HG02970 (cell line): ENCODE measurements around the gene IRX5.

Source experiments
- ATAC-seq: cut with Tn5 transposase; IDR thresholded peaks from one replicate; pipeline ENCODE4 v1.9.1; 2021; ENCODE audit warnings: mild to moderate bottlenecking, moderate library complexity, moderate number of reproducible peaks; ENCODE audit not compliant: unreplicated experiment, low FRiP score

The IRX5 gene

GRCh38 chr16:54930005-54930868, at the start of gene IRX5:
Gene IRX5, plus strand, starts transcription at chr16:54930865. Its CDS starts 334 bp downstream, at chr16:54931199.
- ATAC-seq: no peak

DNA sequence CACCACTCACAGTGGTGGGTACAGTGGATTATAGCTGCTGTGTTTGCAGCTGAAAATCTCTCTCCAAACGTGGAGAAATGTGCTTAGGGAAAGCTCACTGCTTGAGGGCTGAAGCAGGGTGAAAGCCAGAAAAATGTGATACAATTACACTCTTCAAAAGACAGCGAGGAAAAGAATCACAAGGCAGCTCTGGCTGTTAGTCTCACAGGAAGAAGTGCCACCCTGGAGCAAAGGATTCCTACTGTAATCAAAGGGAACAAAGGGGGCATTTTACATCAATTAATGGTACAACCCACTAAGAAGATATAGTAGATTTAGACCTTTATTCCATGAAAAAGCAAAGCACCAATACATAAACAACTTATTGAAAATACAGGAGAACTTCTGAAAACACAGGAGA, 48.1 kb upstream of the IRX5 start:
- ATAC-seq: no peak

GRCh38 chr16:54883358-54883757, 47.3 kb upstream of the IRX5 start:
- ATAC-seq: no peak

DNA sequence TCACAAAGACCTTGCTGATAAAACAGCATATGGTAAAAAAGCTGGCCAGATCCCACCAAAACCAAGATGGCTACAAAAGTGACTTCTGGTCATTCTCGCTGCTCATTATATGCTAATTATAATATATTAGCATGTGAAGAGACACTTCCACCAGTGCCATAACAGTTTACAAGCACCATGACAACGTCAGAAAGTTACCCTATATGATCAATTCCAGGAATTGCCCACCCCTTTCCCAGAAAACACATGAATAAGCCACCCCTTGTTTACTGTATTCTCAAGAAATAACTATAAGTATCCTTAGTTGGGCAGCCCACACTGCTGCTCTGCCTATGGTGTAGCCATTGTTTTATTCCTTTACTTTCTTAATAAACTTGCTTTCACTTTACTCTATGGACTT, 44.6 kb upstream of the IRX5 start:
- ATAC-seq: no peak

GRCh38 chr16:54890381-54890780, 40.3 kb upstream of the IRX5 start:
- no peak for ATAC-seq

GRCh38 chr16:54891346-54891745, 39.3 kb upstream of the IRX5 start:
- ATAC-seq: no peak

GRCh38 chr16:54892981-54893380, 37.7 kb upstream of the IRX5 start:
- ATAC-seq: no peak

DNA sequence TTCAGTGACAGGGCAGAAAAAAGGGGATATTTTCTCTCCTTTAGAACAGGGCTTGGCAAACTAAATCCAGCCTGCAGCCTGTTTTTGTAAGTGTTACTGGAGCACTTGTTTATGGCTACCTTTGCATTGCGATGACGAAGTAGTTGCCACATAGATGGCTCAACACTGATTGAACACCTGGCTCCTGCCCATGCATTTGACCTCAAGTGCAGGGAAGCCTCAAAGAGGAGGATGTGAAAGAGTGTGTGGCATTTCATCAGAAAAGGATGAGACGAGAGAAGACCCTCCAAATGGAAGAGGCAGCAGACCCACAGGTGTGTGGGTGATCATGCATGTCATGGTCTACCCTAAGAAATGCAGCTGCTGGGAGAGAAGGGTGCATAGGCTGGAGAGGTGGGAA, 32.7 kb upstream of the IRX5 start:
- no peak for ATAC-seq

GRCh38 chr16:54901606-54902005, 29.1 kb upstream of the IRX5 start:
- no peak for ATAC-seq

DNA sequence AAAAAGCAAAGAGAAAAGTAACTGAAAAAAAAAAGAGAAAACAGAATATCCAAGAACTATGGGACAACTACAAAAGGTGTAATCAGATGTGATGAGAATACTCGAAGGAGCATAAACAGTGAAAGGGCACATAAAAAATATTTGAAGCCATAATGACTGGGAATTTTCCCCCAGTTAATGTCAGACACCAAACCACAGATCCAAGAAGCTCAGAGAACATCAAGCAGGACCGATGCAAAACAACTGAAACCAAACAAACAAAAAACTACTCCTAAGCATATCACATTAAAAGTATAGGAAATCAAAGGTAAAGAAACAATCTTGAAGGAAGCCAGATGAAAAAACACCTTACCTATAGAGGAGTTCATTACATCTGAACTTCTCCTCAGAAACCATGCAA, 27.6 kb upstream of the IRX5 start:
- no peak for ATAC-seq

DNA sequence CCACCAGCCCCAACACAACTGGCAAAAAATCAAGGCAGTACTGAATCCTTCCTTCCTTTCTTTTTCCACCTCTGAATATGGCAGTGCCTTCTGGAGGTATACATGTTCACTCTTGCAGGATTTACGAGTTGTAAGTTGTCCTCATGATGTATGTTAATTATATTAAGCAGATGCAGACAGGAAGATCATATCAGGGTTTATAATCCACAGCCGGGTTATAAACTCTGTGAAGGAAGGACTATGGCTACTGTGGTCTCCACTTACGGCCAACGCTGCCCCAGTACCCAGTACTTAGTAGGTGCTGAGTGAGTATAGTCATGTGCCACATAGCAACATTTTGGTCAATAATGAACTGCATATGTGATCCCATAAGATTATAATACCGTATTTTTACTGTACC, 19.6 kb upstream of the IRX5 start:
- no peak for ATAC-seq

DNA sequence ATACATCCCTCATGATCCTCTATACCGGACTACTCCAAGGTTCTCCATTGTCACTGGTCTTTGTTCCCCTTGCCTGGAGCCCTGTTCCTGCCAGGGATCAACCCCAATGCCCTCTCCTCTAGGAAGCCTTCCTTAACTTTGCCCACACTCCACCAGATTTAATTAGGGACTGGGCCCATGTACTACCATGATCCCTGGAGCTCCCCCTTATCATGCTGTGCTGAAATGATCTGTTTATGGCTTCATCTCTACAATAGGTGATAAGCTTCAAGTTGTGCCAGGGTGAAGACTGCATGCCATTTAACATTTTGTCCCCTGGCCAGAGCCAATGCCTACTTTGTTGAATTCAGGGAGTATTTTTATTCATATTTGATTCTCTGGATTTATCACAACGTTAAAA, 17.9 kb upstream of the IRX5 start:
- ATAC-seq: no peak

DNA sequence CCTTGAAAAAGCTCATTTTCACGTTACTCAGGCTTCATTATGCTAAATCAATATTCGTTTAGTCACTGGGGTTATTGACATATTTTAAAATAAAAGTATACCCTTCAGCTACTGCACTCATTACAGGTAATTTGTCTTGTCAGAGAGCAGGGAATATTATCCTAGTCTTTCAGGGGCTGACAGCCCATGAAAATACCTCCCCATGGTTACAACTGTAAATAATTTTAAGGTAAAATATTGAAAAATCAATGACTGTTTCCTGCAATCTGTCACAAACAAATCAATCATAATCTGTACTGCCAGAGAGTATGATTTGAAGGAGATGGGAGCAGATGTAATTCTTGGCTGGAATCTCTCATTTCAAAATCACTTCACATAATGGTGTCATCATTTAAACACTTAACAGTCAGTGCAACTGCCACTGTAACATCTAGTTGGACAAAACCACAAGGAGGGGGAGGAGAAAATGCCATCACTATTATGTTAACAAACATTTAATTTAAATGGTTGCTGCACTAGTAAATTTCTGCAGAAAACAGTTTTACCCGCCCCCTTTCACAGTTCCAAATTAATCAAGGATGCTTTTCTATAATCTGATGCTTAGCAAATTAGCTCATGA, 9.3 kb upstream of the IRX5 start:
- ATAC-seq: no peak

- ATAC-seq: no peak
Measured at GRCh38 chr16:54923055-54923473, 7.6 kb upstream of the IRX5 start.

DNA sequence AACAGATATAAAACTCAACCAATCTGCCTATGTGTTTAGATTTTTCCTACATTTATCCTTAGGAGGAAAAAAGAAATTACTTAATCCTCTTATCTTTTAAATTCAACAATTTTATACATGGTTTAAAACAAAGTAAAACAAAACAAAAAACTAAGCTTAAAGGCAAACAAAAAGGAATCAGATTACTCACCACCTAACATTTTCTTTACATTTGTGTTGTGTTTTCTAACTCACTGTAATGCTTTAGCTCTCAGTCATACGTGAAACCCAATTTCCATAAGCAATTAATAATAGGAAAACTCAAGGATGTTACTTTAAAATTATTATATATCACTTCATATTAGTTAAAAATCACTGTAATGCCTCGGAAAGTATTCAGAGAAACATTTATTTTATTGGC, 6.7 kb upstream of the IRX5 start:
- no peak for ATAC-seq

DNA sequence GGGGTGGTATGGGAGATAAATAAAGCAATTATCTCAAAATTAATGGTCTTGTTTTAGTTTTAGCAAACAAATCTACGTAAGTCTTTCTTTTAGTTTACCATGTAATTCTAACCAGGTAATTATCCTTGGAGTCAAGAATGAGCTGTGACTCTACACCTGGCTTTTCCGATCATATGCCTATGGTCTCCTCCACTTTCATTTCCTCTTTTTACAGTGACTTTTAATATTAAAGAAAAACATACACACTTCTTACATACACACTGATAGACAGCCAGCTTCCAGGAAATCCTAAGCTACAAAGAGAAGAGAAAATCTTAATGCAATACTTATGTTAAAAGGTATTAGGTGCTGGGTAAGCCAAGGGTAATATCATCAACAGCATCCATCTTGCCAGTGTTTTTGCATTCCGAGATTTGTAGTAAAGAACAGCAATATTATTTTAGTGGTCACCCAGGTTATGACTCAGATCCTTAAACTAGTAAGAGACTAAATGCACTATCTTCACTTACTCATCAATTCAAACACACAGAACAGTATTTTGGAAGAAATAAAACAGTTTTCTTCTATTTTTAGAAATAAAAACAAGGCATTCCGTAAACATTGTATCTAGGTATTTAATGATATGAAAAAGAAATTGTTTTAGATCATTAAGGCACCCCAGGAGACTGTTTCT, 4.4 kb upstream of the IRX5 start:
- no peak for ATAC-seq

DNA sequence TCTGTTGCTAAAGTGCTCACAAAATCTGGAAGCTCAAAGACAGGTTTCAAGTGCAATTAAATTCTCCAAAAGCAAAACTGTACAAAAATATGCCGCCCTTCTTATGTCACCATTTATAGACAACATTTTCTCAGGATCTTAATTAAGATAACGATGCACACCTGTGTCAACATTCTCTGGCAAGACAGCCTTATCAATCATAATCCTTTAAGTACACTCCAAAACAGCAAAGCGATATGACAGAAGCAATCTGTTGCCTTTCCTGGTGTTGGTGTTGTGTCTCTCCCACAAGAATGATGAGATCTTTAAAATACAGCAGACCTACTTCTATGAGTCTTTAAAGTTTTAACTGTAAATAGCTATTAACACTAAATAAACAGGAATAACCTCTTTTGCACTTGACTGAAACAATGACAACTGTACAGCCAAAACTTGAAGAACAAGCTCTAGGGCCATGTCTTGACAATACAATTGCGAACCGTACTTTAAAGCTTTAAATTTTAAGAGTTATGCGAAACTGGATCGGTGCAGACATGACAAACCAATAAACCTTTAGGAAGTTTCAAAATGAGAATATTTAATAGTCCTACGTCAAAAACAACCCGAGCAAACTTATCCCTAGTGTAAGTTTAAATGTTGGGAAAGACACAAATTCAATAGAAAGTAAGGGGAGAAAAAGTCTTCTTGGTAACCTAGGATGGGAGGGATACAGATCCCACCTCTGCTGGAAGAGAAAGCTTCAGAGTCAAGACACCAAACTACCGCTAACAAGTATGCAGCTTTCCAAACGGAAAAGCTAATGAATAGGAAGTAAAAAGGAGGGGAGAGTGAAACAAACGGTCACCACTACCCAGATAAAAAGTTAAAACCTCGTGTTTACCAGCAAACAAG, 3.3 kb upstream of the IRX5 start:
- no peak for ATAC-seq

DNA sequence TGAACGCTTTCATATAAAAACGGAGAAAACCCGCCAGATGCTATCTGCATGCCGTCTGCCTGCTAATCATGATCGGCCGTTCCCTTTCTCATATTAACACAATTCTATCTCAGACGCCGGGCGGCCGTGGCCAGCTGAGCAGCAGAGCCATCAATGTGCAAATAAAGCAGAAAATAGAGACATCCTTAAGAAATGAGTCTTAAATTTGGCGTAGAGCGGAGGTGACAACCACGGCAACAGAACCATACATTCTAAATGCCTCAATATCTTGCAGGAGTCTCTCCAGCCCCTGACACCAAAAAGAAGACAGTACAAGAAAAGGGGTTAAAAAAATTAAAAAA, 2.7 kb upstream of the IRX5 start:
- ATAC-seq: no peak

- peak; percentile 35 for ATAC-seq
Measured at GRCh38 chr16:54928411-54929089, 2.1 kb upstream of the IRX5 start.
